NCI-H345 treated with DMSO at 0.1 percent for 48 hours (cell line): ENCODE data around the gene CRABP1.

Source experiments
- DNase-seq: peaks from one replicate; lab custom pipeline; 2025; ENCODE audit not compliant: unreplicated experiment; lab: John Stamatoyannopoulos, UW

Gene CRABP1

GRCh38 chr15:78343276-78344060 lies 3.3 kb downstream of the CRABP1 start:
- DNase-seq = no peak

DNA sequence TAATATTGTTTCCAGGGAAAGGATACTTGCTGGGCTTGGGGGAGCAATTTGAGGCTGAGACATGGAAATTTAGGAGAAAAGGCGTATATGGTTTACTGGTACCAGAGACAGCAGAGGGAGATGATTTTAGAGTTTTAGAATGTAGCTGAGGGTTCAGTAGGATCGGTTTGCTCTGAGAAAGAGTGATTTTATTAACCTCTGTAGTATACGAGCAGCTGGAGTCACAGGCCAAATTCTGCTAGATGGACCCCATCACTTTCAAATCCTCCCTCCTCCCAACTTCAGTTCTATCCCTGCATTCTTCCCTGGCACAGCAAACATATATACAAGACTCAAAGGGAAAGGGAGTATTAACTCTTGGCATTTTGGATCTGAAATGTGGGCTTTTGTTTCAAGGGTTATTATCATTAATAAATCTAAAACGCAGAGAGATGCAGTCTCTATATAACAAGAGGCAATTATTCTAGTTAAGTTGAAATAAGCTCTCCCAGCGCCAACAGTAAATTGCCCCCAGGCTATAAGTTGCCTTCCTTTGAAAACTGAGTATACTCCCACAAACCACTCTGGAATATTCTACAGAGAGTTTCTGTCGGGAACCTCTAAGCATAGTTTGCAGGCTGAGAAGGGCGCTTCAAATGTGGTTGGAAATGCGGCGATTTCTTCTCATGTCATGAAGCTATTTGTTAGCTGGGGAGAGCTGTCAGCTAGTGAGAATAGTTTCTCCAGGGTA lies 5.4 kb downstream of the CRABP1 start:
- no peak for DNase-seq

GRCh38 chr15:78347586-78348543 lies 7.7 kb downstream of the CRABP1 start:
- DNase-seq = no peak

GRCh38 chr15:78350058-78350457 lies 9.9 kb downstream of the CRABP1 start:
- no peak for DNase-seq

DNA sequence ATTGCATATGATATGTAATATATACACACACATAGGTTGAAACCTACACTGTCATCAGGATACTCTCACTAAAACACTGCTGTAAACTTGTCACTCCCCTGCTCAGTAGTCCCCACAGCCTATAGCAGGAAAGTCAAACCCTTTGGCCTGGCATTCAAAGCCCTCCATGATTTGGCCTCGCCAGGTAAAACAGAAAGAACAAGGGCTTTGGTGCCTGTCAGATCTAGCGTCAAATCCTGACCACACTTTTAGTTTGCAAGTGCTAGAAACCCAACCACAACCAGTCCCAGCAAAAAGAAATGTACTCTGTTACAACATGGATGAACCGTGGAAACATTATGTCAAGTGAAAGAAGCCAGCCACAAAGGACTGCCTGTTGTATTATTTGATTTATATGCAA lies 11.4 kb downstream of the CRABP1 start:
- DNase-seq = no peak

DNA sequence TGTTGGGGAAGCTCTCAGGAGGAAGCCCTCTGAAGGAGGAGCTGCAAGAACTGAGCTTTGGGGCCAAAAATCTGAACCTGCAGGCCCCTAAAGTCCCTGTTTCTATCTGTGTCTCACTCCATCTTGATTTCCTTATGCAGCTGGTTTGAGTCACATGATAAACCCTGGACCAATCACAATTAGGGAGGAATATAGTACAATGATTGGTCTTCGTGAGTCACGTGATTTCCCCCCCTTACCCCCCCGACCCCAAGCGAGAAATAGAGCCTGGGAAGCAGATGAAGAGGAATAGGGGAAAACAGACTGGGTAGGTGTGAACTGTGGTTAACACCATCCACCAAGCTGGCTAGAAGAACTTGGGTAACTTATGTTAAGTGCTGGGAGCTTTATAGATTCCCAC lies 12.9 kb downstream of the CRABP1 start:
- no peak for DNase-seq

DNA sequence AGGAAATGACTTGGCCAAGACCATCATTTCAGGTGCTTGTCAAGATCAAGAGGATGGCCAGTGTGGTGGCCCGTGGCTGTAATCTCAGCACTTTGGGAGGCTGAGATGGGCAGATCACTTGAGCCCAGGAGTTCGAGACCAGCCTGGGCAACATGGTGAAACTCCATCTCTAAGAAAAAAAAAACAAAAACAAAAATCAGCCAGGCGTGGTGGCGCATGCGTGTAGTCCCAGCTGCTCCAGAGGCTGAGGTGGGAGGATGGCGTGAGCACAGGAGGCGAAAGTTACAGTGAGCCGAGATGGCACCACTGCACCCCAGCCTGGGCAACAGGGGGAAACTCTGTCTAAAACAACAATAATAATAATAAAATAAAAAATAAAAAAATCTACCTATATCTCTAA lies 15.0 kb downstream of the CRABP1 start:
- no peak for DNase-seq

DNA sequence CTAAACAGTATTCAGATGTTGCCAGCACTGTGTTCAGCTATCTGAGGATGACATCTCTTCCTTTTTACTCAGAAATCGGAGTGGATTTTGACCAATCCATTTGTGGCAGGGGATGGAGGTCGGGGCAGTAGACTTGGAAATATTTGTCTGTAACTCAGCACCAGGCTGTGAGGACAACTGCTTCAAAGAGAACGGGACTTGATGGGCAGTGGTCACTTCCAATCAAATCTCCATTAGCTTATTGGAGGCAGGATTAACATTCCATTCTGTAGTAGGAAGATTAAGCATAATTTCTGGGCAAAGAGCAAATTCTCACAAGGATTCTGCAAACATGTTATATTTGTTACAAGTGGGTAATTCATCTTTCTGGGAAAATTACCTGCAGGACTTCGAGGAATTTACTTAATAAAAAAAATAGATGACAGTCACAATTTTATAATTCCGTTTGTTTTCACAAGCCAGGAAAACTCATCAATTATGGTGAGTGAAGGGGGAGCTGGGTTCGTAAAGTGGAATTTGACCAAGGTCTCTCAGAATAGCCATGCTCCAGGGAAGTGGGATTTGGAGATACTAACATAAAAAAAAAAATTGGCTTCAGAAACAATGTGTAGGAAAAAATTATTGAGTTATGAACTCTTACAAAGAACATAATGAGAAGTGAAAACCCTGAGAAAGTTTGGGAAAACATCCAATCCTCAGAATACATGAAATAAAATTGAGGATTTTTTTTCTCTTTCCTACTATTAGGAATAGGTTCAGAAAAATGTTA lies 18.1 kb downstream of the CRABP1 start:
- DNase-seq = no peak

DNA sequence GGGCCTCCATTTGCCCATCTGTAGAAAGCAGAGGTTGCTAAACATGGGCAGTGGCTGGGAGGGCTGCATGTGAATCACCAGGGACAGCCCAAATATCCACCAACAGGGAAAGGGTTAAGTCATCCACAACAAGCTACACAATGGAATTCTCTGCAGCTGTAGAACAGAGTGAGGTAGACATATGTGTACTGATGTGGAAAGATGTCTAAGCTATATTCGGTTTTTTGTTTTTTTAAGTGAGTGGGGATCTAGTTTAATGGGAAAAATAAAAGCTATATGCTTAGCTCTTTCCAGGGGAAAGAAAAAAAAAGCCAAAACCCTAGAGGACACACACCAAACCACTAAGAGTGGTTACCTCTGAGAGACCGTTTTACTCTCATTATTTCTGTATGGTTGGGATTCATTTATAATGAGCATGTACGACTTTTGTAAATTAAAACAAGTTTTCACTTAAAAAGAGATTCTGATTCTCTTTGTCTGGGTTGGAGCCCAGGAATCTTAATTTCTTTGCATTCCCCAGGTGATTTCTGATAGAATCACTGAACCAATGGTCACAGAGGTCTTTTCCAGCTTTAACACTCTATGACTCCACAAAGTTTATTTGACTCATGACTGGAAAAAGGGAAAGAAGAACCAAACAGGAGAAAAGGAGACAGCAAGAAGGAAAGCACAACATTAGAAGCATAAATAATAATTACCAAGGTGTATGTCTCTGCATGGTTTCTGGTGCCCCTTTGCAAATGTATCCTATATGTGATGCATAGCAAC lies 19.1 kb downstream of the CRABP1 start:
- no peak for DNase-seq

DNA sequence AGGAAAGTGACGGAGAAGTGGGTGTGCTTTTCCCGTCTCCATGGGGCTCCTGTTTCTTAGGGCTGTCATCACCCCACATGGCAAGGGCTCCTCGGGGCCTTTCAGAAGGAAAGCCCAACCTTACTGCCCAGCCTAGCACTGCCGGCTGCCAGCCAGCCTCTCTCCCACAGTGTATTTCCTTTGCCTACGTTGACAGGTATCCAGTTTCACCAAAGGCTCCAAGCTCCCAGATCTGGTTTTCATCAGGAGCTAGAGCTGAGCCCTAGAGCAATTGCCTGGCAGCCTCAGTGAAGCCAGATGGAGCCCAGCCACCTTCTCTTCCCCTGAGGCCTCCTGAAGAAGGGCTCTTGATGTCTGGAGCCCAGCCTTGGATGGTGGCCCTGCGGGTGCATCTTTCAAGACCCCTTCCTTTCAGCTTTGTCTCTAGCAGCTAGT lies 20.2 kb downstream of the CRABP1 start:
- no peak for DNase-seq

GRCh38 chr15:78360958-78361718 lies 21.0 kb downstream of the CRABP1 start:
- DNase-seq = no peak

- no peak for DNase-seq
These were observed 21.8 kb downstream of the CRABP1 start for GRCh38 chr15:78361771-78362506.

DNA sequence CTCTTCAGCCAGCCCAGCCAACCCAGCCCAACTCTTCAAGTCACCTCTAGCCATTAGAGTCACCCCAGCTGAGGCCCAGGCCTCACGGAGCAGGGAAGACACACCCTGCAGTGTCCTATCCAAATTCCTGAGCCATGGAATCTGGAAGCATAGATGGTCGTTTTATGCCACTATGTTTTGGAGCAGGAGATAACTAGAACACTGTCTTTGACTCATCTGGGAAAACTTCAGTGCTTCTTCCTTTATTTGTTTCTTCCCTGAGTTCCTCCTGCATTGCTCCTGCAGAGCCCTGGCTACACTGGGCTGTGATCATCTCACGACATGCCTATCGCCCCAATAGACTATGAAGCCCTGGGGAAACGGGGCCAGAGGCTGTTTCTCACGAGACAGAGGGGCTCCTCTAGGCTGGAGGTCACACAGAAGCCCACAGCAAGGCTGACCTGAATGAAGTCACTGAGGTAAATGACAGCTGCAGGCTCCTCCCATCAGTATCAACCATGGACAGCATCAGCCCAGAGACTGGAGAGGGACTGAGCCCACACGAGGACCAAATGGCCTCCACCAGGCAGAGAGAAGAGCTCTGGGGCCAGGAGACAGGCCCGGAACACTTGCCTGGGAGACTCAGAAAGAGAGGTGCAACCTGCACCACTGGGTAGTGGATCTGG lies 22.7 kb downstream of the CRABP1 start:
- DNase-seq = no peak

DNA sequence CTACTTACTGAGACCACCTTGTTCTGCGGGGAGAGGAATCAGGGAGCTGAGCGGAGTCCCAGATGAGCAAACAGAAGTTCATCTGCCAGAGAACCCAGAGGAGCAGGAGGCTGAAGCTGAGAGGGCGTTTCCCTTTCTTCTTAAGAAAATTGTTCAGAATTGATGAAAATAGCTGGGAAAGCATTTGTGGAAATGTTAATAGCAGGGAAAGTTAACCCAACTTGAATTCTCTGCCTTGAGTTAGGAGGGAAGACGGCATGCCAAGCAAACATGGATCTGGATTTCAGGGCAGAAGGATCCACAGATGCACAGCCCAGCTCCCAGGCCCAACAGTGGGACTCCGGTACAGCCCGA lies 23.2 kb downstream of the CRABP1 start:
- no peak for DNase-seq

DNA sequence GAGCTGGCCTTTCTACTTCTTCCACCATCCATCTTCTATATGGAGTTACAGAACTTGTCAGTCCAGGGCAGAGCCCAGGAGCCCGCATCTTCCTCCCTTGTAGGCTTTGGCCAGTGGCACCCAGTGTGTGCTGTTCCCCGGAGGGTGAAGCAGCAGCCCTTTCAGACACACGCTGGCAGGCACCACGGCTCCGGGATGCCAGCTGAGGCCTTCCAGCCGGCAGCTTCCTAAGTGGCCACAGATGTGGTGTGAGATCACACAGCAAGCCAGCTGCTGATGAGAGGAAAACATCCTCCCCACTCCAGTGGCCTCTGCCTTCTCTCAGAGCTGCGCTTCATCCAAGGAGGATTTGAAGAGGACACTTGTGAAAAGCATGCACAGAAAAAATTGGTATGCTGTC lies 24.1 kb downstream of the CRABP1 start:
- DNase-seq = no peak

DNA sequence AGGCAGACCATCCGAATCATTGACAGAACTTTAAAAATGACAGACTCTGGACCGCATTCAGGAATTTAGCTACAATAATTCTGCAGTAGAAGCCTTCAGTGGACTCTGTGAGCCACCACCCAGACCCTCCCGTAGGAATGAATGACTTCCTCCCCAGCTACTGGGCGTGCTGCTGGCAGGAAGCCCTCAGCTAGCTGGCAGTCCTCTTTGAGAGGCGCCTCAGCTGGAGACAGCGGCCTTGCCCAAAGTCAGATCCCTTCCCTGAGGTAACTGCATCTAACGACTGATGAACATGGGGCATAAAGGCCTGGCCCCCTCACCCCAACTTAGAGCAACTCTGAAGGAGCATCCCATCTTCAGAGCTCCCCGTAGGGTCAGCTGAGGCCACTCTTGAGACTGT lies 25.8 kb downstream of the CRABP1 start:
- no peak for DNase-seq

GRCh38 chr15:78366342-78366741 lies 26.2 kb downstream of the CRABP1 start:
- DNase-seq = no peak

DNA sequence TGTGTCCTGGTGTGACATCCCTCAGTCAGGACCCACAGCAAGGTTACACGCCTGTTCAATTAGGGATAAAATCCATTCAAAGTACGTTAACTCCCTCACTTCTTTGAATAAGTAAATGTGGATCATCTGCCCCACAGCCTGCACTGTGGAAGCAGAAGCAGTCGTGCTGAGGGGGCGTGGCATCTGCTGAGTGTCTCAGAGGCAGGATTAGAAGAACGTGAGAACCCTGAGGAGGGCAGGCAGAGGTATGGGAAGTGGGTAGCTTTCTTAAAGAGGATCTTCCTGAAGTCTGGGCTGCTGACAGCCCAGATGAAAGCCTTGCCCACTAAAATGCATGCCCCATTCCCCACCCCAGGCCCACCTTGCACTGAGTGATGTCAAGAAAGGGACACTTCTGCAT lies 28.5 kb downstream of the CRABP1 start:
- no peak for DNase-seq
